Panc1 (cell line): ENCODE measurements around the gene STRA6. TPM values are rescaled to one million over a fixed set of nuclear protein-coding genes. Genes with fewer than 3 reads are reported as not detected.

Source experiments
- ATAC-seq: fragments of 200-7000 bp; cut with Tn5 transposase; 2 replicates; pipeline ENCODE4 v1.9.1; 2020; ENCODE audit warnings: mild to moderate bottlenecking, moderate library complexity
- BruUV-seq: library from RNA; stranded (reverse); fragments of 400-500 nt; replicated peaks from 2 replicates; lab custom pipeline; 2021; lab: Mats Ljungman, UMichigan
- CTCF ChIA-PET: fragments of 300-600 bp; sonication (Branson Sonifier 250); formaldehyde crosslinking; loops from one replicate; lab custom pipeline; 2022; ENCODE audit warnings: antibody characterized with exemption; lab: Charles Lee
- POLR2A ChIA-PET: fragments of 300-600 bp; sonication (Branson Sonifier 250); formaldehyde crosslinking; loops from one replicate; lab custom pipeline; 2022; ENCODE audit warnings: antibody characterized with exemption; lab: Charles Lee
- DNase-seq: peaks from one replicate; pipeline ENCODE4 v3.0.0-alpha.2; 2010; ENCODE audit warnings: low read depth, low spot score
- H3K27ac ChIP-seq: 2 replicates; pipeline ENCODE4 v1.5.1; 2011; ENCODE audit warnings: mild to moderate bottlenecking, low read length, inconsistent platforms
- H3K27me3 ChIP-seq: fragments of 200-500 bp; sonication (Bioruptor generic); 2 replicates; pipeline ENCODE4 v1.6.0; 2014; ENCODE audit warnings: low read length, inconsistent platforms; ENCODE audit not compliant: control insufficient read depth, insufficient read depth
- H3K36me3 ChIP-seq: fragments of 200-500 bp; sonication (Bioruptor generic); 2 replicates; pipeline ENCODE4 v1.5.1; 2014; ENCODE audit warnings: inconsistent platforms, mild to moderate bottlenecking, low read length, moderate library complexity; ENCODE audit not compliant: control insufficient read depth, insufficient read depth
- H3K4me1 ChIP-seq: 2 replicates; pipeline ENCODE4 v1.5.1; 2011; ENCODE audit warnings: inconsistent platforms, mild to moderate bottlenecking, low read length, moderate library complexity; ENCODE audit not compliant: control insufficient read depth, insufficient read depth
- H3K4me3 ChIP-seq, 2 experiments: 2 replicates each; pipeline ENCODE4 v1.5.1; 2011 to 2012; ENCODE audit warnings: low read depth in 2 of 2, low read length in 2 of 2, mild to moderate bottlenecking in 2 of 2, inconsistent platforms in 1 of 2, moderate library complexity in 1 of 2
- H3K9me3 ChIP-seq: fragments of 200-500 bp; sonication (Bioruptor generic); 2 replicates; pipeline ENCODE4 v1.5.1; 2014; ENCODE audit warnings: low read depth, mild to moderate bottlenecking, inconsistent platforms, low read length, moderate library complexity; ENCODE audit not compliant: control insufficient read depth, insufficient read depth
- POLR2AphosphoS5 ChIP-seq: IDR thresholded peaks from 2 replicates; pipeline ENCODE4 v1.6.1; 2012; ENCODE audit warnings: mild to moderate bottlenecking, low read depth, low read length, moderate library complexity
- REST ChIP-seq, 2 experiments: IDR thresholded peaks; 2 replicates each; pipeline ENCODE4 v1.6.1; 2011 to 2012; ENCODE audit warnings: low read depth in 2 of 2, control low read depth in 1 of 2, low read length in 1 of 2, mild to moderate bottlenecking in 1 of 2, moderate library complexity in 1 of 2; ENCODE audit not compliant: insufficient read depth in 1 of 2
- SIN3A ChIP-seq: IDR thresholded peaks from 2 replicates; pipeline ENCODE4 v1.6.1; 2012; ENCODE audit warnings: low read depth, mild to moderate bottlenecking, low read length, moderate library complexity, borderline replicate concordance; ENCODE audit not compliant: insufficient read depth
- TCF7L2 ChIP-seq: IDR thresholded peaks from 2 replicates; pipeline ENCODE4 v1.6.1; 2011; ENCODE audit warnings: mild to moderate bottlenecking, low read depth, low read length, inconsistent platforms
- in situ Hi-C: cut with HindIII; loops from 2 replicates; pipeline ENCODE4 v1.10.0; 2016; ENCODE audit warnings: low sequenced_read_pairs, low pct_unique_long_range_greater_than_20kb
- intact Hi-C: fragments of 100-400 bp; cut with micrococcal nuclease; formaldehyde crosslinking; loops from one replicate; pipeline ENCODE4 v1.10.0; 2022; ENCODE audit not compliant: unreplicated experiment
- total RNA-seq: library from RNA; stranded (reverse); gene quantifications from one replicate; pipeline ENCODE4 v1.2.1, GENCODE V29; 2021; ENCODE audit not compliant: unreplicated experiment
- TF ChIP-seq, protein P1 (sequence below): fragments of 450-650 bp; IDR thresholded peaks from 2 replicates; pipeline ENCODE4 v1.5.1; 2017; ENCODE audit warnings: mild to moderate bottlenecking

Gene STRA6
- total RNA-seq, 1 experiment from 2014 or later: 1.1 TPM

GRCh38 chr15:74131628-74132413 lies 70.8 kb downstream of the STRA6 start:
- intact Hi-C loops: no loop called here
- no peak overlapping the region for H3K4me3 ChIP-seq
- ATAC-seq: no peak
- TF ChIP-seq, protein P1, sequence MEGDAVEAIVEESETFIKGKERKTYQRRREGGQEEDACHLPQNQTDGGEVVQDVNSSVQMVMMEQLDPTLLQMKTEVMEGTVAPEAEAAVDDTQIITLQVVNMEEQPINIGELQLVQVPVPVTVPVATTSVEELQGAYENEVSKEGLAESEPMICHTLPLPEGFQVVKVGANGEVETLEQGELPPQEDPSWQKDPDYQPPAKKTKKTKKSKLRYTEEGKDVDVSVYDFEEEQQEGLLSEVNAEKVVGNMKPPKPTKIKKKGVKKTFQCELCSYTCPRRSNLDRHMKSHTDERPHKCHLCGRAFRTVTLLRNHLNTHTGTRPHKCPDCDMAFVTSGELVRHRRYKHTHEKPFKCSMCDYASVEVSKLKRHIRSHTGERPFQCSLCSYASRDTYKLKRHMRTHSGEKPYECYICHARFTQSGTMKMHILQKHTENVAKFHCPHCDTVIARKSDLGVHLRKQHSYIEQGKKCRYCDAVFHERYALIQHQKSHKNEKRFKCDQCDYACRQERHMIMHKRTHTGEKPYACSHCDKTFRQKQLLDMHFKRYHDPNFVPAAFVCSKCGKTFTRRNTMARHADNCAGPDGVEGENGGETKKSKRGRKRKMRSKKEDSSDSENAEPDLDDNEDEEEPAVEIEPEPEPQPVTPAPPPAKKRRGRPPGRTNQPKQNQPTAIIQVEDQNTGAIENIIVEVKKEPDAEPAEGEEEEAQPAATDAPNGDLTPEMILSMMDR: no peak
- TF ChIP-seq SIN3A: no peak
- no peak for TF ChIP-seq TCF7L2
- no peak for TF ChIP-seq POLR2AphosphoS5
- TF ChIP-seq REST (IDR thresholded peaks at IDR 0.05; ENCODE audit: insufficient read depth in 1 of 2, low read depth in 2 of 2, low read length in 1 of 2): no peak
- DNase-seq: no peak
- peaks cover 14% of the 10 kb centered on the region for H3K4me1 ChIP-seq
- no peaks in the 10 kb centered on the region for H3K9me3 ChIP-seq
- no TSS peak for BruUV-seq
- H3K27me3 ChIP-seq: peaks cover 16% of the 10 kb centered on the region; the same call in 1 of the 2 replicates
- ChIA-PET CTCF (interaction anchor here (1.1 kb wide), 1 partner anchor 176 kb away, joined by 3 read pairs; no protein-coding TSS in a partner anchor), POLR2A (no interaction called here)
- in situ Hi-C loops: no loop called here
- no peak overlapping the region for H3K27ac ChIP-seq
- no peaks in the 10 kb centered on the region for H3K36me3 ChIP-seq

GRCh38 chr15:74130849-74131627 lies 71.5 kb downstream of the STRA6 start:
- Histone ChIP-seq H3K9me3 (no peaks in the 10 kb centered on the region), H3K4me3 (no peak overlapping the region), H3K27ac (no peak overlapping the region), H3K4me1 (peaks cover 14% of the 10 kb centered on the region), H3K27me3 (peaks cover 16% of the 10 kb centered on the region; the same call in 1 of the 2 replicates), H3K36me3 (no peaks in the 10 kb centered on the region)
- ATAC-seq (no peak), DNase-seq (no peak)
- no TSS peak for BruUV-seq
- intact Hi-C loops: no loop called here
- TF ChIP-seq TCF7L2: no peak
- no peak for TF ChIP-seq SIN3A
- TF ChIP-seq, protein P1: no peak
- TF ChIP-seq POLR2AphosphoS5: no peak
- TF ChIP-seq REST (IDR thresholded peaks at IDR 0.05; ENCODE audit: insufficient read depth in 1 of 2, low read depth in 2 of 2, low read length in 1 of 2): no peak
- POLR2A ChIA-PET: no interaction called here
- in situ Hi-C loops: no loop called here
- CTCF ChIA-PET: interaction anchor here (1.1 kb wide), 1 partner anchor 176 kb away, joined by 3 read pairs; no protein-coding TSS in a partner anchor
